GM12878 (cell line): ENCODE measurements around the gene GRHL1. TPM values are rescaled to one million over a fixed set of nuclear protein-coding genes. Genes with fewer than 3 reads are reported as not detected.

Experiments
- ATAC-seq: fragments of 200-7000 bp; cut with Tn5 transposase; 3 replicates; pipeline ENCODE4 v1.9.1; 2020; ENCODE audit warnings: mild to moderate bottlenecking, moderate library complexity
- BruUV-seq: library from RNA; stranded (reverse); fragments of 400-500 nt; replicated peaks from 2 replicates; lab custom pipeline; 2021; lab: Mats Ljungman, UMichigan
- CTCF ChIA-PET: fragments of 300-600 bp; sonication (Branson Sonifier 250); formaldehyde crosslinking; extraction: SDS; loops from one replicate; lab custom pipeline; 2021; ENCODE audit warnings: inconsistent platforms; lab: Yijun Ruan, JAX
- POLR2A ChIA-PET: fragments of 350-600 bp; formaldehyde crosslinking; extraction: SDS; loops from one replicate; lab custom pipeline; 2021; ENCODE audit warnings: inconsistent platforms; lab: Charles Lee
- RAD21 ChIA-PET: fragments of 300-600 bp; sonication (Branson Sonifier 250); formaldehyde crosslinking; loops from one replicate; lab custom pipeline; 2023; ENCODE audit warnings: antibody characterized with exemption; ENCODE audit not compliant: unreplicated experiment; lab: Charles Lee
- SMC1A ChIA-PET: fragments of 300-600 bp; sonication (Branson Sonifier 250); formaldehyde crosslinking; loops from one replicate; lab custom pipeline; 2023; ENCODE audit not compliant: unreplicated experiment, uncharacterized antibody; lab: Charles Lee
- DNase-seq: peaks from one replicate; pipeline ENCODE4 v3.0.0-alpha.2; 2011; ENCODE audit warnings: low read depth, low spot score
- FAIRE-seq: peaks from 3 replicates; lab custom pipeline; 2011; peaks lifted over from hg19 to GRCh38; lab: Jason Lieb, UNC
- H2AFZ ChIP-seq: 2 replicates; pipeline ENCODE4 v1.6.0; 2011; ENCODE audit warnings: low read depth, low read length, control low read depth; ENCODE audit not compliant: control insufficient read depth
- H3K27ac ChIP-seq: 2 replicates; pipeline ENCODE4 v1.5.1; 2011; ENCODE audit warnings: control low read depth; ENCODE audit not compliant: control insufficient read depth, insufficient read depth
- H3K27me3 ChIP-seq, 2 experiments: replicated peaks in 1 of 2; 2 replicates each; pipeline versions ENCODE4 v1.6.0 to v1.6.1; 2011; ENCODE audit warnings: low read length in 1 of 2; ENCODE audit not compliant: control insufficient read depth in 2 of 2, insufficient read depth in 2 of 2
- H3K36me3 ChIP-seq, 2 experiments: 2 replicates each; pipeline ENCODE4 v1.5.1; 2011; ENCODE audit warnings: low read length in 1 of 2; ENCODE audit not compliant: control insufficient read depth in 2 of 2, insufficient read depth in 2 of 2
- H3K4me1 ChIP-seq: 2 replicates; pipeline ENCODE4 v1.6.1; 2011; ENCODE audit warnings: mild to moderate bottlenecking, low read length, moderate library complexity, mixed read lengths; ENCODE audit not compliant: control insufficient read depth, insufficient read depth
- H3K4me2 ChIP-seq: 2 replicates; pipeline ENCODE4 v1.6.0; 2011; ENCODE audit warnings: control low read depth; ENCODE audit not compliant: control insufficient read depth, insufficient read depth
- H3K4me3 ChIP-seq: fragments of 200-600 bp; sonication (generic); 2 replicates; pipeline ENCODE4 v1.5.1; 2016
- H3K79me2 ChIP-seq: 2 replicates; pipeline ENCODE4 v1.6.0; 2011; ENCODE audit warnings: low read length; ENCODE audit not compliant: control insufficient read depth, insufficient read depth
- H3K9ac ChIP-seq: 2 replicates; pipeline ENCODE4 v1.8.0; 2011; ENCODE audit warnings: low read length, control low read depth, mixed read lengths; ENCODE audit not compliant: control insufficient read depth, insufficient read depth
- H3K9me3 ChIP-seq: replicated peaks from 3 replicates; pipeline ENCODE4 v1.5.1; 2011; ENCODE audit warnings: mild to moderate bottlenecking, low read length; ENCODE audit not compliant: control insufficient read depth, insufficient read depth
- H4K20me1 ChIP-seq: 2 replicates; pipeline ENCODE4 v1.6.0; 2011; ENCODE audit not compliant: control insufficient read depth, insufficient read depth
- ATF7 ChIP-seq: fragments of 450-650 bp; IDR thresholded peaks from 2 replicates; pipeline ENCODE4 v1.6.1; 2016; ENCODE audit warnings: low read depth, mild to moderate bottlenecking
- CREM ChIP-seq: IDR thresholded peaks from 2 replicates; pipeline ENCODE4 v1.6.1; 2014; ENCODE audit warnings: antibody characterized with exemption, low read depth
- HDAC2 ChIP-seq: fragments of 200-600 bp; sonication (generic); IDR thresholded peaks from 2 replicates; pipeline ENCODE4 v1.6.1; 2017
- IKZF2 ChIP-seq, 2 experiments: fragments of 450-650 bp; IDR thresholded peaks; 2 replicates each; pipeline ENCODE4 v1.6.1; 2017; ENCODE audit warnings: mild to moderate bottlenecking in 2 of 2, moderate library complexity in 2 of 2
- WGBS: methylation state at CpG from one replicate; pipeline ENCODE4 v1.1.6; 2016; ENCODE audit warnings: low lambda C conversion rate; ENCODE audit not compliant: insufficient replicate concordance, insufficient coverage; ENCODE audit errors: missing lambda C conversion rate; 5-methylcytosine and 5-hydroxymethylcytosine counted together
- in situ Hi-C: fragments of 300-500 bp; cut with MboI; formaldehyde crosslinking; loops from 9 replicates; pipeline ENCODE4 v1.14.3; 2018; ENCODE audit warnings: mixed read lengths
- intact Hi-C: fragments of 100-400 bp; cut with micrococcal nuclease; formaldehyde crosslinking; loops from one replicate; pipeline ENCODE4 v1.14.2; 2022; ENCODE audit not compliant: unreplicated experiment
- polyA plus RNA-seq, 11 experiments: library from polyadenylated mRNA; depleted of rRNA in 4 of 11; unstranded in 6 of 11; stranded (reverse) in 5 of 11; fragments of >200 nt; fragmentation: Nextera tagmentation in 4 of 11; fragmentation: Illumina TruSeq in 1 of 11; extraction: Ambion mirVana in 4 of 11; extraction: Trizol in 1 of 11; gene quantifications; 1 replicate in 1 of 11; 2 replicates in 10 of 11; pipeline versions ENCODE4 v1.2.1 to v1.2.3, GENCODE V29; 2011 to 2016; ENCODE audit warnings: inconsistent platforms in 2 of 11, missing spikeins in 2 of 11, low read depth in 1 of 11
- total RNA-seq, 4 experiments: library from RNA; depleted of rRNA in 3 of 4; stranded (reverse); fragments of >200 nt in 3 of 4; fragmentation: Illumina TruSeq in 1 of 4; extraction: Trizol in 1 of 4; gene quantifications; 2 replicates each; pipeline versions ENCODE4 v1.2.1 to v1.2.3, GENCODE V29; 2013 to 2021
- TF ChIP-seq, protein P1 (sequence below): fragments of 450-650 bp; formaldehyde crosslinking; IDR thresholded peaks from 2 replicates; pipeline ENCODE4 v1.4.0; 2020; ENCODE audit warnings: mild to moderate bottlenecking, moderate library complexity
- TF ChIP-seq, protein P2 (sequence below): fragments of 450-650 bp; IDR thresholded peaks from 2 replicates; pipeline ENCODE4 v1.6.1; 2017; ENCODE audit warnings: borderline replicate concordance
- TF ChIP-seq, protein P3 (sequence below): fragments of 450-650 bp; IDR thresholded peaks from 2 replicates; pipeline ENCODE4 v1.6.1; 2016; ENCODE audit warnings: mild to moderate bottlenecking, moderate library complexity, borderline replicate concordance

Gene GRHL1
- total and polyA plus RNA-seq, 10 of the 15 experiments (the other 5 are each of a cell fraction or from before 2014, with no cell fraction given), result 0.09 to 0.81 (median 0.28) TPM; not detected in 1

DNA sequence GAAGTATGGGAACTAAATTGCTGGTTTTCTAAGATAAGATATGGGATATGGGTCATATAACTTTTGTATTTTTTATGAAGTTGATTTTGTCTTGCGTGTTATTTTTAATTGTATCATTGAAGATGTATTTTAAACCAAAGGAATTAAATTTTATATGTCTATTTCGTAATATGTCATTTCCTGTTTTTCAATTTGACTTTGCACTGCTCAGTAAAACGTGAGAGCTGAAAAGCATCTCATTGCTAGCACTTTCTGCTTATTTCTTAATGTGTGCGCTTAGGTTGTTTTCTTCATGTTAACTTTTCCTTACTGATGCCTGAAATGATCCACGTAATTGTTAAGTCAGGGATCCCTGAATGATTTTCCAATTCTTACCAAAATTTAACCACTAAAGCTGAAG lies 50.6 kb downstream of the GRHL1 start:
- SMC1A ChIA-PET, result interaction anchor here (2.6 kb wide), 1 partner anchor 18 kb away, joined by 10 read pairs; no protein-coding TSS in a partner anchor
- FAIRE-seq (no peak), ATAC-seq (no peak), DNase-seq (no peak)
- Histone ChIP-seq H4K20me1 (no peaks in the 10 kb centered on the region), H3K4me2 (no peak overlapping the region), H3K4me1 (no peaks in the 10 kb centered on the region), H3K27me3 (no peaks in the 10 kb centered on the region), H3K9ac (no peak overlapping the region), H3K79me2 (no peaks in the 10 kb centered on the region), H3K36me3 (no peaks in the 10 kb centered on the region), H2AFZ (no peak overlapping the region), H3K4me3 (no peak overlapping the region), H3K27ac (no peak overlapping the region), H3K9me3 (no peaks in the 10 kb centered on the region)
- intact Hi-C loops, result no loop called here
- TF ChIP-seq, protein P1, sequence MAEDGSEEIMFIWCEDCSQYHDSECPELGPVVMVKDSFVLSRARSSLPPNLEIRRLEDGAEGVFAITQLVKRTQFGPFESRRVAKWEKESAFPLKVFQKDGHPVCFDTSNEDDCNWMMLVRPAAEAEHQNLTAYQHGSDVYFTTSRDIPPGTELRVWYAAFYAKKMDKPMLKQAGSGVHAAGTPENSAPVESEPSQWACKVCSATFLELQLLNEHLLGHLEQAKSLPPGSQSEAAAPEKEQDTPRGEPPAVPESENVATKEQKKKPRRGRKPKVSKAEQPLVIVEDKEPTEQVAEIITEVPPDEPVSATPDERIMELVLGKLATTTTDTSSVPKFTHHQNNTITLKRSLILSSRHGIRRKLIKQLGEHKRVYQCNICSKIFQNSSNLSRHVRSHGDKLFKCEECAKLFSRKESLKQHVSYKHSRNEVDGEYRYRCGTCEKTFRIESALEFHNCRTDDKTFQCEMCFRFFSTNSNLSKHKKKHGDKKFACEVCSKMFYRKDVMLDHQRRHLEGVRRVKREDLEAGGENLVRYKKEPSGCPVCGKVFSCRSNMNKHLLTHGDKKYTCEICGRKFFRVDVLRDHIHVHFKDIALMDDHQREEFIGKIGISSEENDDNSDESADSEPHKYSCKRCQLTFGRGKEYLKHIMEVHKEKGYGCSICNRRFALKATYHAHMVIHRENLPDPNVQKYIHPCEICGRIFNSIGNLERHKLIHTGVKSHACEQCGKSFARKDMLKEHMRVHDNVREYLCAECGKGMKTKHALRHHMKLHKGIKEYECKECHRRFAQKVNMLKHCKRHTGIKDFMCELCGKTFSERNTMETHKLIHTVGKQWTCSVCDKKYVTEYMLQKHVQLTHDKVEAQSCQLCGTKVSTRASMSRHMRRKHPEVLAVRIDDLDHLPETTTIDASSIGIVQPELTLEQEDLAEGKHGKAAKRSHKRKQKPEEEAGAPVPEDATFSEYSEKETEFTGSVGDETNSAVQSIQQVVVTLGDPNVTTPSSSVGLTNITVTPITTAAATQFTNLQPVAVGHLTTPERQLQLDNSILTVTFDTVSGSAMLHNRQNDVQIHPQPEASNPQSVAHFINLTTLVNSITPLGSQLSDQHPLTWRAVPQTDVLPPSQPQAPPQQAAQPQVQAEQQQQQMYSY (CRISPR knock-in tag), result no peak
- no peak for TF ChIP-seq IKZF2 (IDR thresholded peaks at IDR 0.05)
- TF ChIP-seq HDAC2, result no peak
- no peak for TF ChIP-seq CREM
- TF ChIP-seq, protein P2, sequence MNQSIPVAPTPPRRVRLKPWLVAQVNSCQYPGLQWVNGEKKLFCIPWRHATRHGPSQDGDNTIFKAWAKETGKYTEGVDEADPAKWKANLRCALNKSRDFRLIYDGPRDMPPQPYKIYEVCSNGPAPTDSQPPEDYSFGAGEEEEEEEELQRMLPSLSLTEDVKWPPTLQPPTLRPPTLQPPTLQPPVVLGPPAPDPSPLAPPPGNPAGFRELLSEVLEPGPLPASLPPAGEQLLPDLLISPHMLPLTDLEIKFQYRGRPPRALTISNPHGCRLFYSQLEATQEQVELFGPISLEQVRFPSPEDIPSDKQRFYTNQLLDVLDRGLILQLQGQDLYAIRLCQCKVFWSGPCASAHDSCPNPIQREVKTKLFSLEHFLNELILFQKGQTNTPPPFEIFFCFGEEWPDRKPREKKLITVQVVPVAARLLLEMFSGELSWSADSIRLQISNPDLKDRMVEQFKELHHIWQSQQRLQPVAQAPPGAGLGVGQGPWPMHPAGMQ, result no peak
- TF ChIP-seq ATF7, result no peak
- TF ChIP-seq, protein P3, sequence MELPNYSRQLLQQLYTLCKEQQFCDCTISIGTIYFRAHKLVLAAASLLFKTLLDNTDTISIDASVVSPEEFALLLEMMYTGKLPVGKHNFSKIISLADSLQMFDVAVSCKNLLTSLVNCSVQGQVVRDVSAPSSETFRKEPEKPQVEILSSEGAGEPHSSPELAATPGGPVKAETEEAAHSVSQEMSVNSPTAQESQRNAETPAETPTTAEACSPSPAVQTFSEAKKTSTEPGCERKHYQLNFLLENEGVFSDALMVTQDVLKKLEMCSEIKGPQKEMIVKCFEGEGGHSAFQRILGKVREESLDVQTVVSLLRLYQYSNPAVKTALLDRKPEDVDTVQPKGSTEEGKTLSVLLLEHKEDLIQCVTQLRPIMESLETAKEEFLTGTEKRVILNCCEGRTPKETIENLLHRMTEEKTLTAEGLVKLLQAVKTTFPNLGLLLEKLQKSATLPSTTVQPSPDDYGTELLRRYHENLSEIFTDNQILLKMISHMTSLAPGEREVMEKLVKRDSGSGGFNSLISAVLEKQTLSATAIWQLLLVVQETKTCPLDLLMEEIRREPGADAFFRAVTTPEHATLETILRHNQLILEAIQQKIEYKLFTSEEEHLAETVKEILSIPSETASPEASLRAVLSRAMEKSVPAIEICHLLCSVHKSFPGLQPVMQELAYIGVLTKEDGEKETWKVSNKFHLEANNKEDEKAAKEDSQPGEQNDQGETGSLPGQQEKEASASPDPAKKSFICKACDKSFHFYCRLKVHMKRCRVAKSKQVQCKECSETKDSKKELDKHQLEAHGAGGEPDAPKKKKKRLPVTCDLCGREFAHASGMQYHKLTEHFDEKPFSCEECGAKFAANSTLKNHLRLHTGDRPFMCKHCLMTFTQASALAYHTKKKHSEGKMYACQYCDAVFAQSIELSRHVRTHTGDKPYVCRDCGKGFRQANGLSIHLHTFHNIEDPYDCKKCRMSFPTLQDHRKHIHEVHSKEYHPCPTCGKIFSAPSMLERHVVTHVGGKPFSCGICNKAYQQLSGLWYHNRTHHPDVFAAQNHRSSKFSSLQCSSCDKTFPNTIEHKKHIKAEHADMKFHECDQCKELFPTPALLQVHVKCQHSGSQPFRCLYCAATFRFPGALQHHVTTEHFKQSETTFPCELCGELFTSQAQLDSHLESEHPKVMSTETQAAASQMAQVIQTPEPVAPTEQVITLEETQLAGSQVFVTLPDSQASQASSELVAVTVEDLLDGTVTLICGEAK, result no peak
- CTCF ChIA-PET, result no interaction called here
- RAD21 ChIA-PET, result no interaction called here
- POLR2A ChIA-PET, result no interaction called here
- in situ Hi-C loops, result no loop called here
- 41% methylated on average over 5 of the region's 5 CpGs for WGBS
- BruUV-seq, result no TSS peak
